ENCODE results near the gene TMEM42.

The TMEM42 gene

DNA sequence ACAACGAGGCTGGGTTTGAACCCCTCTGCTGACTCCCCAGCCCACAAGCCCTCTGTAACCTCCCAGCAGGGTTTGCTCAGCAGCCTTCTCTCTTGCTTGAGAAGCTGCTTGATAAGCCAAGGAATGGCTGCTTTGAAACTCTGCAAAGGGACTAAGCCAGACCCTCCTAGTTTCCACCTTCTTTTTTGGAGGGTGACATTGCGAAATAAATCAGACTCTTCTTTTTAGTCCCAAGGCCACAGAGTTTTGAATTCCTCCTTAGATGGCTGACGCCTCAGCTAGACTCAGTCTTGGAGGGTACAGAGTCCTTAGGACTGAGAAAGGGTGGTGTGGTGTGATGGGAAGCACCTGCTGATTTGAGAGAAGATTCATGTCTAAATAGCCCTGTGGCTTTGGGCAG is 13.9 kb downstream of the TMEM42 start:
- DNase-seq = no peak

DNA sequence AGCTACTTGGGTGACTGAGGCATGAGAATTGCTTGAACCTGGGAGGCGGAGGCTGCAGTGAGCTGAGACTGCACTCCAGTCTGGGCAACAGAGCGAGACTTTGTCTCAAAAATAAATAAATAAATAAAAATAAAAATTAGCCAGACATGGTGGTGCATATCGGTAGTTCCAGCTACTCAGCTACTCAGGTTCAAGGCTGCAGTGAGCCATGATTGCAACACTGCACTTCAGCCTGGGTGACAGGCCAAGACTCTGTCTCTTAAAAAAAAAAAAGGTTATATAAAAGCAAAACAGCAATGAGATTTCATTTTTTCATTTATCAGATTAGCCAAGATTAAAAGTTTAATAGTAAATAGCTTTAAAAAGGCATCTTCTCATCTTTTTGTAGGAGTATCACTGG is 15.6 kb downstream of the TMEM42 start:
- no peak for DNase-seq

DNA sequence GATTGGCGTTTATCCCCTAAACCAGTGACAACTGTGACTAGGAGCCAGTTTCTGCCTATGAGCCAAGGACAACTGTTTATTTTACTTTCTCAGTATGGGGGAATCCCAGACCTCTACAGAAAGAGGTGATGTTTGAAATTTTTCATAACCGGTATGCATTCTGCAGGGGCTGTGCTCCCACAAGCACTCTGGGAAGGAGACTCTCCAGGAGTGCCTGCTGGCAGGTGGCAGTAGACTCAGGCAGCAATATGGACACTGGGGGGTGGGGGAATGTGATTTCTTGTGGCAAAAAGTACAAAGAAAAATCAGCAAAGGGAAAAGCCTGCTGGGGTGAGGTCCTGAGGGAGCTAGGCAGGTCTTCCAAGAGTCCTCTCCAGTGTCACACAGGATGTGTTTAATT is 18.6 kb downstream of the TMEM42 start:
- DNase-seq = no peak

DNA sequence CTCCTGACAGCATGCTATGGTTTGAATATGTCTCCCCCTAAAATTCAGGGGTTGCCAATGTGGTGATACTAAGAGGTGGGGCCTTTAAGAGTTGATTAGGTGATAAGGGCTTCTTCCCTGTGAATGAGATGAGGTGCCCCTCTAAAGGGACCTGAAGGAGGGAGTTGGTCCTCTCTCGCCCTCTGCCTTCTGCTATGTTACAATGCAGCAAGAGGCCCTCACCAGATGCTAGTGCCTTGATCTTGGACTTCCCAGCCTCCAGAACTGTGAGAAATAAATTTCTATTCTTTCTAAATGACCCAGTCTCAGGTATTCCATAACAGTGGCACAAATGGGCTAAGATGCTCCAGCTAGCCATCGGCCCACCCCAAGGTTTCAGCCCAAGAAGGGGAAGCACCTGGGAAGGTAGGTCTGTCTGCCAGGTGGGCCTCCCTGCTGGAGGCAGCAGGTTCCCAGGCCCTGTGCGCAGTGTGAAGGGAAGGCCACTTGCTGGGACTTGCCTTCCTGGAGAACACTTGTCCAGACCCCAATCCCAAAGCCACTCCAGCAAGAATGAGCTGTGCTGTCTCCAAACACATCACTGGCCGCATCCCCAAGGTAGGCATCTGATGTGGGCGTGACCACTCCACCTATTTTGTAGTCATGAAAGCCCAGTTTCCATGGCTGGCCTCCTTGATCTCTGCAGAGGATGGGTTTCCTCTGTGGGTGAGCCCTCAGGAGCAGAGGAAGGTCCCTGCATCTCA is 21.7 kb downstream of the TMEM42 start:
- no peak for DNase-seq

DNA sequence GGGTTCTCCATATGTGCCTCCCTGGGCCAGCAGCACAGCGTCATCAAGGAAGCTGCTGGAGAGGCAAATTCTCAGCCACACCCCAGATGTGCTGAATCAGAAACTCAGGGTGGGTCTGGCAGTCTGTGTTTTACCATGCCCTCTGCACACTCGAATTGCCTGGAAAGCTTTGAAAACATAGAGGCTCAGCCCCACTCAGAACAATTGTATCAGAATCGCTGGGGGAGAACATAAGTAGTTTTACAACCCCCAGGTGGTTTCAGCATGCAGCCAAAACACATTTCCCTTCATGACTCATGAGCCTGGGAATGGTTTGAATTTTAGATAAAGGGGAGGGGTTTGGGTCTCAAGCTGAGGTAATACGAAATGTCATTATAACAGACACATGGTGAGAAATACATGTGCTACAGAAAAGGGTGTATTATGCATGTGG is 22.3 kb downstream of the TMEM42 start:
- DNase-seq = peak; percentile 96

DNA sequence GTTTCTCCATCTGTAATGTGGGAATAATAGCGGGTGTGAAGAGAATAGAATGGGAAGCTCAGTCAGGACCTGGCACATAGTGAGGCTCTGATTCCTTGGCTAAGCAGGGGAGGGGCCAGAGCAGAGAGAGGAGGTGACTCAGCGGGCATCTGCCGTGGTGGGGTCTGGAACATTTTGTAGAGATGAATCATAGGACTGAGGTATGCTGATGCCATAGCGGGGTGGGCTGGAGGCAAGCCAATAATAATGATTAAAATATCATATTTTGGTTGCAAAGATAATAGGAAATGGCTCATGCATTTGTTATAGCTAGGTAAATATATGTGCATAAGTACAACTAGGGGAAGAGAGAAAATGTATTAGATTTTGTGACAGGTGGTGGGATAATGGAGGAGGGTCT is 23.9 kb downstream of the TMEM42 start:
- peak; percentile 98 for DNase-seq

DNA sequence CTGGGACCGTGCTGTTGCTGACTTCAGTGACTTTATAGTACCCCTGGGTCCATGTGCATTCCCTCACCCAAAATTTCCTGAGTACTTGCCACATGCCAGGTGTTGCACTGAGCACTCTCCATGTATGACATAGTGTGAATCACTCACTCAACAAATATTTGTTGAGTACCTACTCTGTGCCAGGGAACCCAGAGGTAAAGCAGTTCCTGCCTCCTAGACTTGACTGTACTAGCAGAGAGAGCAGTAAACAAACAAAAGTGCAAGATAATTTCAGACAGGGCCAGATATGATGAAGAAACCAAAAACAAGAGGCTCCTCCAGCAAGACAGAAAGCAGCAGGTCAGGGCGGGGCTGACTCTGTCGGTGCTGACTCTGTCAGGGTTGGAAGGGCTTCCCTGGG is 24.8 kb downstream of the TMEM42 start:
- DNase-seq = no peak

DNA sequence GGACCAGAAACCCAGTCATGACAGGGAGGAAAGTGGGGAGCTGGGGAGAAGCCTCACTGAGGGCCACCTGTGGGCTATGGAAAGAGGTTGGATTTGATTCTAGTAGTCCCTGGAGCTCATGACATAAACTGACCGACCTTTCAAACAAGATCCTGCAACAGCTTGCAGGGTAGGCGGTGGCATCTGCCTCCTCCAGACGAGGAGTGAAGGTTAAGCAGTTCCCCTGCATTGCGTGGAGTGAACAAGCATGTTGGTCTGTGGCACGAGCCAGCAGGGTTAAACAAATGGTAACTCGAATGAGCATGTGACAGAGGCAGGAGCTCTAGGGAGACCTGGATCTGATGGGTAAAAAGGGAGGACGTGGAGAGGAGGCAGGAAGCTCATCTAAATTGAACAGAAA is 25.4 kb downstream of the TMEM42 start:
- DNase-seq = no peak

DNA sequence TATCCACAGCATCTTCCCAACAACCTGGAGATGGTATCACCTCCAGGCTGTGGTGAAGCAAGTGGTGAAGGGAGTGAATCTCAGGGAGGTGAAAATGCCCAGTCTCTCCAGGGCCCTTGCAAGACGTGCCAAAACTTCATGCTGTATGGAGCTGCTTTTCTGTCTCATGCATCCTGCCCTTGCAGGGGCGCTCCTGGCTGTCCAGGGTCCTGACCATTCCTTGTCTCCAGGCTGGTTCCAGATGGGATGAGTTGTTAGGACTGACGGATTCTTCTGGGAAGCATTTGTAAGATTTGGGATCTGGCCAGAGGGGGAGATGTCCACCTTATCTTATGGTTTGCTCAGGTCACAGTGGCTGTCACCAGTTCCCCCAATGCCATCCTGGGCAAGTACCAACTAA is 28.5 kb downstream of the TMEM42 start:
- no peak for DNase-seq

DNA sequence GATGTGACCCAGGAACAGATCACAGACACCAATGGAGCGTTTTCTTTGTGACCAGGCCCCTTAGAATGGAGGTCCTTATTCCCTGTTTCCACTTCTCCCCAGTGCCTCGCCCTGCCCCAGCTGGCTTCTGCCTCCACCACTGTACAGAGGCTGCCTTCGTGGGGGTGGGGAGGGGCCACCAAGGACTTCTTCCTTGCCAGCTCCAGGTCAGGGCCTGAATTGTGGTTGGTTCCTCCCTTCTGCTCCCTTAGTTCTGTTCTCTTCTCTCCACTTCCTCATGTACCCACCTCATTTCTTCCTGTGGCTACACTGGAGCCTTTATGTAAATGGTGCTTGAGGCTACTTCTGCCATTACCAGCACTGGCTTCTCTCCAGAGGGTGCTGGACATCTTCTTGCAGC is 29.1 kb downstream of the TMEM42 start:
- no peak for DNase-seq

DNA sequence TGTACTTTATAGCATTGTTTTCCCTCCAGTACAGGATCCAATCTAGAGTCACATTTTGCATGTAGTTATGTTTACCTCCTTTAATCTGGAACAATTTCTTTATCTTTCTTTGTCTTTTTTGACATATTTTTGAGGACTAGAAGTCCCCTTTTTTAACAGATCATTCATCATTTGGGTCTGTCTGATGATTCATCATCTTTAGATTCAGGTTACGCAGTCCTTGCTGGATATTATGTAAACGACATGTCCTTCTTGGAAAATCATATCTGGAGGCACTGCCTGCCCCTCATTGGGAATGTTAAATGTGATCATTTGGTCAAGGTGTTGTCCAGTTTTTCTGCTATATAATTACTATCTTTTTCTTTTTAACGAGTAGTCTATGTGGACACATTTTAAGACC is 31.0 kb downstream of the TMEM42 start:
- DNase-seq = peak; percentile 47

DNA sequence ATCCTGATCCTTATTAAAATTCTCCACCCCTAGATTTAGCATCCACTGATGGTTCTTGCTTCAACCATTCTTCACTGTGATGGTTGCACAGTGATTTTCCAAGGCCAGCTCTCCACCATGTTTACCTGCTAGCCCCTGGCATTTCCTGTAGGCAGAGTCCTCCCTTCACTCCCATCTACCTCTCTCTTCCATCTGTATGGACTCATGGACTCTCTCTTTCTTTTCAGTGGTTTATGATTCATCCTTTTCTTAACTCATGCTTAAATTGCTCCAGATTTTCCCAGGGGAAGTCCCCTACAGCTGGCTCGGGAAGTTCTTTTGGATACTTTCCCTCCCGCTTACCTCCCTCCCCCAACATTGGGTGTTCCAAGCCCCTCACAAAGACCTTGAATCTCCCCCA is 31.4 kb downstream of the TMEM42 start:
- DNase-seq = peak; percentile 79

DNA sequence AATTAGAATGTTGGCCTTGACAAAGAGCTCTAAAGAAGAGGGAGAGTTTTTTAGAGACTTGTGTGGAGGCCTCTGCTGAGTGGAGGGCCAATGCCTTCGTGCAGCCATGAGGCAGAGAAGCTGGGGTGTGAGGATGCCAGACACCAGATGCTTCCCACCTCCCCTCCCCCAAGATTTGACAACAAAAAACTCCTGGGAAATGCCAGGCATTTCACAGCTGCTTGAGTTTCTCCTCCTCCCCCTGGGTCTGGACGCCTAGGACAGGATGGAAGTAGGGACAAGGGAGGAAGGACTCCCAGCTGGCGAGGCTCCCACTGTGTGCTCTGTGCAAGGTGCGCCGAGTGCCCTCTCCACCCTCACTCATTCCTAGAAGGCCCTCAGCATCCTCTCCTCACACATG is 32.8 kb downstream of the TMEM42 start:
- DNase-seq = peak; percentile 40

DNA sequence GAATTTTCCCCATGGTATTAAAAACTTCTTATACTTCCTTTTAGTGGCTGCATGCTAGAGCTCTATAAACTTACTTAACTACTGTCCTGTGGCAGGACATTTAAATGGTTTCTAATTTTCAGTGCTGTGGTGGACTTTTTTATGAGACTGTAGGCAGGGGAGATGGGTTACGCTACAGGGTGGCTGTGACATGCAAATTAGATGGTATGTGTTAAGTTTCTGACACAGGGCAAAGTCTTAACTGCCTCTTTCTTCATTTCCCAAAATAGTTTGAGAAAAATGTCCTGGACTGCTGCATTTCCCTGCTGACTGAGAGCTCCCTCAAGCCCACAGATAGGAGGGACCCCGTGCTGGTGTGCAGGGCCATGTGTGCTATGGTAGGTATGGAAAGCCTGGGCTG is 34.7 kb downstream of the TMEM42 start:
- DNase-seq = no peak

DNA sequence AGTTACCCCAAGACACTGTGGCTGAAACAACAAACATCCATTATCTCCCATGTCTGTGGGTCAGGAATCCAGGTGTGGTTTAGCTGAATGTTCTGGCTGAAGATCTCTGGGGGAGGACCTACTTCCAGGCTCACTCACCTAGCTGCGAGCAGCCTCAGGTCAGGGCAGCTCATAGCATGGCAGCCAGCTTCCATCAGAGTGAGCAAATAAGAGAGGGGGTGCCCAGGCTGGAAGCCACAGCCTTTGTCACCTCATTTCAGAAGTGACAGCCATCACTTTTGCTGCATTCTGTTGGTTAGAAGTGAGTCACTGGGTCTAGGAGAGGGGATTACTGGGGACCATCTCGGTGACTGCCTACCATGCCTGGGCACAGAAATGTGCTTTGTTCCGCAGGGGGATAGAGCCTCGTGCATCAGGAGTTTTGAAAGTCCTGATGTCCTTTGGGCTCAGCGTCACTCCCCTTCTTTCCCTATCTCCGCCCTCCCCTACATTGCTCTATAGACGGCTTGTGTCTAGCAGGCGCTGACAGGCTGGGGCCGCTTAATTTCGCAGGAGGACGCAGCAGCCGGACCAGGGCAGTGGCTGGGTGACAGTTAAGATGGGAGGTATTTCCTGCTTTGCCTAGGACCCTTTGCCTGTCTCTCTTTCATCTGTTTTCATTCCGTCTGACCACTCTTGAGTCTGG is 38.1 kb downstream of the TMEM42 start:
- no peak for DNase-seq

DNA sequence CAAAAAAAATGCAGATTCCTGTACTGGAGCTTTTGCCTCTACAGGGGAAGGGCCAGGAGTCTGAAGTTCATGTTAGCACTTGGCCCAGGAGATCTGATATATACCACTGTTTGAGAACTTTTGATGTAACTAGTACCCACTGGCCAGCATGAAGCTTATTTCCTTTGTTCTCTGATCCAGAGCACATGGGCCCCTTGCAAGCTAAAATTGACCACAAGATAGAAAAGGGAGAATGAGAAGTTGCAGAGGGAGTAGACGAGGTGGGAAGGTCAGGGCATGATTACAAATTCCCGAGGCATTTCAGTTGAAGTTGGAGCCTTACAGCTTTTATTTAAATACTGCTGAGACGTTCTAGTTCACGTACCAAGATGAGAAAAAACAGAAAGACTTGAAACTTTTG is 40.9 kb downstream of the TMEM42 start:
- DNase-seq = no peak

DNA sequence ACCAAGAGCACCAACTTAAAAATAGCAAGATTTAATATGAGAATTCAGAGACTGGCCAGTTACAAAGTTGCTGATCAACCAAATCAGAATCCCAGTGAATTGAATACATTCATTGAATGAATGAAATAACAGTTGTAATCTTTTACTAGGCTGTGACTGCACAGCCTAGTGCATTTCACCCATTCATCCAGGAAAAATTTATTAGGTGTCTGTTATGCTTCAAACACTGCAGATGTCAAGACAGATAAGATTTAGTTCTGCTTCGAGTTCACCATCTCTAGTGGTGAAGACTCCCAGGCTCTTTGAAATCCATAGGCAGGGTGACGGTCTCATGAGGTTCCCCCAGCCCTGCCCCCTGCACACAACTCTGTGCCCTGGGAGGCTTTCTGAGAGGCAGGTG is 41.6 kb downstream of the TMEM42 start:
- no peak for DNase-seq

DNA sequence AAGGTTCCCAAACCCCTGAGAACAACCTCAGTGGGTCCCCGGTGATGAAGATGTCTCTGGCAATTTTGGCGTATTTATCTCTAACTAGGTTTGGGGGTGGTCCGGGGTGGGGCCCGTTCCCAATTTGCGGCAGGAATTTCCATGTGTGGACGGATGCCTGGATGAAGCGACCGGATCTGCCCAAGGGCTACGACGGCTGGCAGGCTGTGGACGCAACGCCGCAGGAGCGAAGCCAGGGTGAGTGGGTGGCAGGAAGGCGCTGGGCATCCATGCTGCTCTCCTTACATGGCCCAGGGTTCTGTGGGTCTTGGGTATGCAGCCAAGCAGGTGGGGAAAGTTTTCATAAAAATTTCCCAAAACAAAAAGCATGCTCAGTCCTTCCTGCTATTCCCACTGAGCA is 42.0 kb downstream of the TMEM42 start:
- no peak for DNase-seq

DNA sequence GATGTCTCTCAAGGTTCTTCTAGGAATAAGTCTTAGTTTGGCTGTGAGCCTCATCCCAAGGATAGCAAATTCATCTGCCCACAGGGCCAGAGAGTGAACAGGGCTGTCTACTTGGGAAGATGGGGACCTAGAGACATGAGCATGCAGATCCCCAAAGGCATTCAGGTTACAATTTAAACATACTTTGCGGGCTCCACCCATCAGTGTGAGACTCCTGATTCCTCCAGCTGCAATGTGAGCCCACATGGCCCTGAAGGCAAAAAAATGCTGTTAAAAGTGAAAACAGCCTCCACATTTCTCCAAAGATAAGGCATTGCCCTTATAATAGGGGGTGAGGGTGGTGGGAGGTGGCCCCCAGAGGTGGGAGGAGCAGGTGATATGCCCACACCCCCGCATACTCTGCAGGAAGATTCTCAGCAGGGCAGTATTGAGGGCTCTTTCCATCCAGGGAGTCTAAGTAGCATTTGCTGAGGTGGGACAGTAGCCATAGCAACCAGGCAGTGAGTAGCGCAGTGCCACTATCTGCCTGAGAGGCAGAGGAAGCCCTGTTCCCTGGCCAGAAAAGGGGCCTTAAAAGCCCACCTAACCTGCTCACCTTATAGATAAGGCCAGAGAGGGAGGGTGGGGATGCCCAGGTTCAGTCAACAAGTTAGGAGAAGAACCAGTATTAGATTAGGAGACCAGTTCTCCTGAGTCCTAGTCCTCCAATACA is 43.9 kb downstream of the TMEM42 start:
- DNase-seq = no peak

DNA sequence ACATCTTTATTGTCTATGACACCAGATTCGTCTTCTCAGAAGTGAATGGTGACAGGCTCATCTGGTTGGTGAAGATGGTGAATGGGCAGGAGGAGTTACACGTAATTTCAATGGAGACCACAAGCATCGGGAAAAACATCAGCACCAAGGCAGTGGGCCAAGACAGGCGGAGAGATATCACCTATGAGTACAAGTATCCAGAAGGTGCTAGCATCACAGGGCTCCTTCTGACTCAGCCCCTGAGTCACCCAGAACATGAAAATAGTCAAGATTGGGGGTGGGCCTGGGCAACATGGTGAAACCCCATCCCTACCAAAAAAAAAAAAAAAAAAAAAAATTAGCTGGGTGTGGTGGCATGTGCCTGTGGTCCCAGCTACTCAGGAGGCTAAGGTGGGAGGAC is 45.3 kb downstream of the TMEM42 start:
- no peak for DNase-seq

DNA sequence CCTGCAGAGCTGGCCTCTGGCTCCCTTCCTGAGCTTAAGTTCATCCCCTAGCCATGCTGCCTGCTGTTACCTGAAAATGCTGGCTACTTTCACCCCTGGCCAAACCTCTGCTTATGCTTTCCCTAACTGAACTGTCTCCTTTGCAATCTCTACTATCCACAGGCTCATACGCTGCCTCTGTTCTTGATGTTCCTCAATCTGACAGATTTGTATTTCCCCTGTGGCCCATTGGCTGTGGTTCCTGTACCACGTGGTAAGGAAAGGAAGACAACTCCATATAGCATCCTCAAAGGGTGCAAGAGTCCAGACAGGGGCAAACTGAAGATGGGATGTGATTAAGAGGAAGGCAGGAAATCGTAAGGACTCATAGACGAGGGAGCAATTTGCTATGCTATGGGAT is 45.9 kb downstream of the TMEM42 start:
- DNase-seq = no peak

DNA sequence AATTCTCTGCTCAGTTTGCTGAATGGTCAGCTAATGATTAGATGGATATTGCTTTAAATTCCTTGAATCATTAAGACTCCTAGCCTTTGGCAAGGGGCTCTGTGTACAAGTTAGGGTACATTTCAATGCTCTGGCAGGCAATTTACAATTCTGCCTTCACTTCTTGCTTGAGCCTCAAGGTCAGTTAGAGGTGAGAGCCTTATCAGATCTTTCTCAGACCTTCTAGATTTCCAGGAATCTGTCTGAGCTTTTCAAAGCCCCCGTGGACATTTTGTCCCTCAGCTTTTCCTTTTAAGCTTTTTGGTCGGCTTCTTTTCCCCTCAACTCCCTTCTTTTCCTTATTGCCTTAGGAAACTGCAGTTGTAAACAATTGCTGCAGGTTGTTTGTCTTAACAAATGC is 47.4 kb downstream of the TMEM42 start:
- no peak for DNase-seq

DNA sequence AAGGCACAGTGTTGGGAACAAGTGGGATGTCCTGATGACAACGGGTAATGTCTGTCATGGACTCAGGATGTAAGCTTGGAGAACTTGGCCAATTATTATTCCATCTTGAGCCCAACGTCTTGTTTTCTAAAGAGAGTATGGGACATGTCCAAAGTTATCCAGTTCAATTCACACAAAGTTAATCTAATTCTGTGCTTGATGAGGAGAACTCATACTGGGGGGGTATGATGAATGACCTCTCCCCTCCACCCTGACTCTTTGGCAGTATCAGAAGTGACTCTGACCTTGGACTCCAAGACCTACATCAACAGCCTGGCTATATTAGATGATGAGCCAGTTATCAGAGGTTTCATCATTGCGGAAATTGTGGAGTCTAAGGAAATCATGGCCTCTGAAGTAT is 49.0 kb downstream of the TMEM42 start:
- DNase-seq = no peak

DNA sequence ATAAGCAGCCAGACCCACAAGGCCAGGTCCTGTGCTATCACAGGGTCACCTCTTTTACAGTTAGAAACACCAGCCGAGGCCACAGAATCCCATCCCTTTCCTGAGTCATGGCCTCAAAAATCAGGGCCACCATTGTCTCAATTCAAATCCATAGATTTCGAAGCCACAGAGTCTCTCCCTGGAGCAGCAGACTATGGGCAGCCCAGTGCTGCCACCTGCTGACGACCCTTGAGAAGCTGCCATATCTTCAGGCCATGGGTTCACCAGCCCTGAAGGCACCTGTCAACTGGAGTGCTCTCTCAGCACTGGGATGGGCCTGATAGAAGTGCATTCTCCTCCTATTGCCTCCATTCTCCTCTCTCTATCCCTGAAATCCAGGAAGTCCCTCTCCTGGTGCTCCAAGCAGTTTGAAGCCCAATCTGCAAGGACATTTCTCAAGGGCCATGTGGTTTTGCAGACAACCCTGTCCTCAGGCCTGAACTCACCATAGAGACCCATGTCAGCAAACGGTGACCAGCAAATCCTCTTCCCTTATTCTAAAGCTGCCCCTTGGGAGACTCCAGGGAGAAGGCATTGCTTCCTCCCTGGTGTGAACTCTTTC is 52.3 kb downstream of the TMEM42 start:
- peak; percentile 75 for DNase-seq

All from EL (cell line).